ENCODE results near the gene PI16. TPM values are rescaled to one million over a fixed set of nuclear protein-coding genes. Genes with fewer than 3 reads are reported as not detected.

The PI16 gene
- total RNA-seq, 1 experiment from 2014 or later = 0.07 TPM

DNA sequence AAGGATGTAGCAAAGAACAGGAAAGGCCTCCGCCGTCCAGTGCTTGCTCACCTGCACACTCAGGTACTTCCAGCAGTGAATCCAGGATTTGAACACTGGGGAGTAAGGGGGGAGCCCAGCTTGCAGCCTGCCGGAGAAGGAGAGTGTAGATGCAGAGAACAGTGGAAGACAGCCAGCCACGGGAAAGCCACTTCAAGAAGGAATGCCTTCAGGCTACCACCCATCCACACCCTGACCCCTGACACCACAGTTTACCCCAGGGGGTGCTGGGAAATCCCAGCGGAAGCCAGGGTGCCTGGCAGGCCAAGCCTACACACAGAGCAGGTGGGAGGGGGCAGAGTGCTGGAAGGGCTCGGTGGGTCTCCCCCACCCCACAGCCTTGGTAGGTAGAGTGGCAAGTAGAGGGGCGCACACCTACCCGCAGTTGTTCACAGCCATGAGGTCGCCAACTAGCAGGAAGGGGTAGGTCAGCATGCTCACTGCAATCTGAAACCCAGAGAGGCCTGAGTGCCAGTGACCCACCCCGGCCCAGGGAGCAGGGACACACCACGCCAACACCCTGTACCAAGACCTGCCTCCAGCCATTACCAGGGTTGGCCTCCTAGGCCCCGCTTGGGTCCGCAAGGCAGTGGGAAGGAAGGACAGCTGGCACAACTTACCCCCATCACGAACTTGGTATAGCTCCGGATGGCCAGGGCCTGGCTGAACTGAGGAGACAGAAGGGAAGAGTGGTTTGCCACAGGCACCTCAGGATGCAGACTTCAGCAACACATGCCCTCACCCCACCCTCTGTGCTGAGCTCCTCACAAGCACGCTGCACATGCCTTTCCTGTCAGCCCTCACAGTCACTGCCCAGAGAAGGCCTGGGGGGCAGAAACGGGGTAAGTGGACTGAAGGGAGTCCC is 15.7 kb downstream of the PI16 start:
- Histone ChIP-seq H3K27me3 (ENCODE audit: low read length) (no peaks in the 10 kb centered on the region), H3K4me1 (ENCODE audit: low read length) (no peaks in the 10 kb centered on the region), H3K4me2 (ENCODE audit: low read depth, low read length, poor library complexity, severe bottlenecking) (no peak overlapping the region), H4K20me1 (ENCODE audit: insufficient read depth, low read depth, low read length) (no peaks in the 10 kb centered on the region), H3K9ac (ENCODE audit: low read length) (no peak overlapping the region), H3K27ac (ENCODE audit: low read length) (no peak overlapping the region), H3K79me2 (ENCODE audit: low read length) (no peaks in the 10 kb centered on the region), H2AFZ (ENCODE audit: low read length) (no peak overlapping the region), H3K9me2 (replicated peaks; ENCODE audit: insufficient read depth, low read length) (no peaks in the 10 kb centered on the region), H3K4me3 (ENCODE audit: low read length) (no peak overlapping the region), H3K9me3 (ENCODE audit: low read length) (no peaks in the 10 kb centered on the region), H3K36me3 (ENCODE audit: insufficient read depth, low read length) (peaks cover 57% of the 10 kb centered on the region)
- DNase-seq = no peak

DNA sequence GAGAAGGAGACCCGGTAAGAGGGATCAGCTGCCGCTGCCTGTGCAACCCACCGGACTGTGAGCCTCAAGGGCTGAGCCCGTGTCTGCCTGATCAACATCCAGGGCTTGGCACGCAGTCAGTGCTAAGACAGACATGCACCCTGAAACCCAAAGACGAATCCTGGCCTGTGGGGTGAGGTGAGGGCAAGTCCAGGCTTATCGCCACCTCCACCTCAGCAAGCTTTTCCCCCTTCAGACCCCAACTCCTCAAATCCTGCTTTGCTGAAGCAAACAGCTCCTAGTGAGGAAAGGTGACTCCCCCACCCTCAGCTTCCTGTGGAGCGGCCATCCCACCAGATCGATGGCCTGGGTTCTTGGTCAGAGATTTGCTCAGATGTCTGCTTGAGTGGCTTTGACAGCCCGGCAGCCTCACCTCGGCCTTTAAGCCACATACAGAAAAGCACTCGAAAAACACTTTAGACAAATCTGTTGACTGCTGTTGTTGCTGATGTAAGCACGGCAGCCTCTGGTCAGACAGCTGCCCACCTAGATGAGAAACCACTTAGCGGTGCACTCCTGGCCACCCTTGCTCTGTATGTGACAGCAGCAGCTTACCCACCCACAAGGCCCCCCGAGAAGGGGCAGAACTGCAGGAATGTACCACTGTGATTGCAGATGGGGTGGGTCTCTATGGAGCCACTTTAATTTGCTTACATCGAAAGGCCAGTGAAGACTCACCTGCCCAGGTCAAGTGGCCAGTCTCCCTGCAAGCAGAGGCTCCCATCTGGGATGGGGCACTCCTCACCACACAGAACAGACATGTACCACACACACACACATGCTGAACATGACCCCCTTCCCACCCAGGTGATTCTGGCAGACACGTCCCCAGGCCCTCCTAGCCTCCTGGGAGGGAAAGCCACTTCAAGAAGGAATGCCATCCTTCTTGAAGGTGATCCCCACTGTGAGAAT is 16.6 kb downstream of the PI16 start:
- no peaks in the 10 kb centered on the region for H4K20me1 ChIP-seq (ENCODE audit: insufficient read depth, low read depth, low read length)
- no peaks in the 10 kb centered on the region for H3K4me1 ChIP-seq (ENCODE audit: low read length)
- no peak overlapping the region for H3K4me3 ChIP-seq (ENCODE audit: low read length)
- H3K79me2 ChIP-seq (ENCODE audit: low read length) = no peaks in the 10 kb centered on the region
- no peak for DNase-seq
- no peak overlapping the region for H3K27ac ChIP-seq (ENCODE audit: low read length)
- no peaks in the 10 kb centered on the region for H3K27me3 ChIP-seq (ENCODE audit: low read length)
- peaks cover 60% of the 10 kb centered on the region for H3K36me3 ChIP-seq (ENCODE audit: insufficient read depth, low read length)
- H3K9me2 ChIP-seq (replicated peaks; ENCODE audit: insufficient read depth, low read length) = no peaks in the 10 kb centered on the region
- no peaks in the 10 kb centered on the region for H3K9me3 ChIP-seq (ENCODE audit: low read length)
- H3K4me2 ChIP-seq (ENCODE audit: low read depth, low read length, poor library complexity, severe bottlenecking) = no peak overlapping the region
- no peak overlapping the region for H2AFZ ChIP-seq (ENCODE audit: low read length)
- H3K9ac ChIP-seq (ENCODE audit: low read length) = no peak overlapping the region

DNA sequence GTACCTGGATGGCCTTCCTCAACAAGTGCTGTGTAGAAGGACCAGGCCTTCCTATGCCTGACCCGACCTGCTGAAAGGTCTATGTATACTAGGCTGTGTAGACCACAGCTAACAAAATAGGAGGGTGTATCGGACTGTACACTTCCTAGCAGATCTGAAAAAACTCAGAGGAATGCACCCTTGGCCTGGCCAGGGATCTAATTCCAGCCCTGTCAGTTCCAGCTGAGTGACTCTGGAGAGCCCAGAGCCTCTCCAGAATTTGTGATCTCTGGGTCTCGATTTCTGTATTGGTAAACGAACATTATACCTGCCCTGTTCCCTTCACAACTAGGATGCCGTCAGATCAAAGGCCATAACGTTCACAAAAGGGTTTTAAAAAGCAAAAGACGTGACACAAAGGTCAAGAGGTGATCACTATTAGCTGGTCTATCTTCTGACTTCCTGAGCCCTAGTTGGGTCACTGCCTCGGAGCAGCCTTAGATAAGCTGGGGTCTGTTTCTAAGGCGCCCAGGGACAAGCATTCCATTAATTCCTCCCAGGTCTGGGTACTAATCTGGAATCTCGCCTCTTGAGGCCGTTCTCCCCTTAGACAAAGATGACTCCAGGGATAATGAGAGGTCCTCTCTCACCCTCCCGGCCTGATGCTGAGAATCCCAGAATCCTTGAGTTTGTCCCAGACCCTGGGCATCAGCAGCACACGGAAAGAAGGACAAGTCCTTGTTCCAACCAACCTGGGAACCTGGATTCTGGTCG is 17.6 kb downstream of the PI16 start:
- no peaks in the 10 kb centered on the region for H3K9me3 ChIP-seq (ENCODE audit: low read length)
- no peak overlapping the region for H2AFZ ChIP-seq (ENCODE audit: low read length)
- H4K20me1 ChIP-seq (ENCODE audit: insufficient read depth, low read depth, low read length) = peaks cover 4% of the 10 kb centered on the region; the same call in 1 of the 2 replicates
- no peaks in the 10 kb centered on the region for H3K27me3 ChIP-seq (ENCODE audit: low read length)
- no peak overlapping the region for H3K27ac ChIP-seq (ENCODE audit: low read length)
- no peaks in the 10 kb centered on the region for H3K9me2 ChIP-seq (replicated peaks; ENCODE audit: insufficient read depth, low read length)
- H3K4me3 ChIP-seq (ENCODE audit: low read length) = no peak overlapping the region
- no peaks in the 10 kb centered on the region for H3K4me1 ChIP-seq (ENCODE audit: low read length)
- H3K9ac ChIP-seq (ENCODE audit: low read length) = no peak overlapping the region
- H3K36me3 ChIP-seq (ENCODE audit: insufficient read depth, low read length) = peaks cover 70% of the 10 kb centered on the region
- no peak overlapping the region for H3K4me2 ChIP-seq (ENCODE audit: low read depth, low read length, poor library complexity, severe bottlenecking)
- no peak for DNase-seq
- no peaks in the 10 kb centered on the region for H3K79me2 ChIP-seq (ENCODE audit: low read length)

DNA sequence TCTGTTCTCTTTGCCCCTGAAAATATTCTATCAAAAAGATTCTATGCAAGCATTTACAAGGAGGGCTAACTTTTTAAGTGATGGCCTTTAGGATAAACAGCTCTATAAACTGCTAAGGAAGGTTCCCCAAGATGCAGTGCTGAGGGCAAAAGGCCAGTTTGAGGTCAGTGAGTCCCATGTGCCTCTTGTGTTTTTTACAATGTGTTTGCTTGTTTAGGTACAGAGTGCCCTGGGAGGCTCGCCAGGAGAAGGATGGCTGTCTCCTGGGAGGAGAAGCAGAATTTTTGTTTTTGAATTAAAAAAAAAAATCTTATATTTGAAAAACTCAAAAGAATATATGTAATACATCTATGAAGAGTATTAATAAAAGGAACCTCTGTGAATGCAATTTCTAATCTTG is 18.7 kb downstream of the PI16 start:
- H2AFZ ChIP-seq (ENCODE audit: low read length) = no peak overlapping the region
- H3K4me1 ChIP-seq (ENCODE audit: low read length) = no peaks in the 10 kb centered on the region
- peaks cover 68% of the 10 kb centered on the region for H3K36me3 ChIP-seq (ENCODE audit: insufficient read depth, low read length)
- H3K4me2 ChIP-seq (ENCODE audit: low read depth, low read length, poor library complexity, severe bottlenecking) = no peak overlapping the region
- no peak overlapping the region for H3K4me3 ChIP-seq (ENCODE audit: low read length)
- no peaks in the 10 kb centered on the region for H3K27me3 ChIP-seq (ENCODE audit: low read length)
- H3K9me2 ChIP-seq (replicated peaks; ENCODE audit: insufficient read depth, low read length) = no peaks in the 10 kb centered on the region
- DNase-seq = no peak
- no peaks in the 10 kb centered on the region for H3K79me2 ChIP-seq (ENCODE audit: low read length)
- peaks cover 9% of the 10 kb centered on the region for H4K20me1 ChIP-seq (ENCODE audit: insufficient read depth, low read depth, low read length)
- H3K27ac ChIP-seq (ENCODE audit: low read length) = no peak overlapping the region
- no peak overlapping the region for H3K9ac ChIP-seq (ENCODE audit: low read length)
- H3K9me3 ChIP-seq (ENCODE audit: low read length) = no peaks in the 10 kb centered on the region

DNA sequence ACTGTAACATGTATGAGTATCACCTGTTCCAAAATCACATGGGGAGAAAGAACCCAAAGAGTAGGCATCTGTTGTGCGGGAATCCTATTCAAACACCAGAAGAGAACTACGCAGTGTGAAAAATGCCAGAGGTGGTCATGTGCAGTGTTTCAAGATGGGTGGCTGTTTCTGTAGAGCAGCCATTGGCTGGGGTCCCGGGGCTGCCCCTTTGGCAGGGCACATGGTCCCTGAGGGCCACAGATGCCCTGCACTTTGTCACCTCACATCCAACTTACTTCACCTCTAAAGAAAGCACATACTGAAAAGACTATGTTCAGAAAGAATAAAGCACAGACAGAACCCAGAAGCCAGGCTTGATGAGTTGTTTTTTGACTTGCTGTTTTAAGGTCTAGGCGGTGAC is 19.1 kb downstream of the PI16 start:
- peaks cover 9% of the 10 kb centered on the region for H4K20me1 ChIP-seq (ENCODE audit: insufficient read depth, low read depth, low read length)

DNA sequence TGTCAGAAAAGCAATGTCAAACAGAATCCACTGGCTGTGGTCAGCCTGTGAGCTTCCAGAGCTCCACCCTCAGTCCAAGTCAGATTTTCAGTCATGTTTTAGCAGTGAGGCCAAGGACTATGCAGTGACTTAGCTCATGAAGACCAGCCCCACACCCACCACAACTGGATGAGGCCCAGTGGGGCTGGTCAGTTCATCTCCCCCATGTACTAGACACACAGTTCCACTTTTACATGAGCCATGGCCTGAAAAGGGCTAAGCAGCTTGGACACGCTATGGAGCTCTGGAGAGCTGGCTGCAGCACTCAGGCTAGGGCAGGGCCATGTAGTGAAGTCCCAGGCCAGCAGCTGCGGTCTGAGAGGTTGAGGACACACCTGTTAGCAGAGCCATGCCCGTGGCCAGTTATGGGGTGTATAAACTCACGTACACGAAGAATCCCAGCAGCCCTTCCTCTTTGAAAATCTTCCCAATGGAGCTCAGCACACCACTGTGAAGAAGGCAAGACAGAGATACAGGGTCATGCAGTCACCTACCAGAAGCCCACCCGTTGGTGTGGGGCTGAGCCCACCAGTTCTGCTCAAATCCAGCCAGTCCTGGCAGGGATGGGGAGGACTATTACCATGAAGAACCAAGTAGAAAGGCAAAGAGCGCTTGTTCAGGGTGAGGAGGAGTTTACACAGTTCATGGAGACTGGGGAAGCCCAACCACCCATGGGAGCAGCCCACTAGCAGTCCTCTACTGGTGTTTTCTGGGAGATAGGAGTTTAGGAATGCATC is 20.9 kb downstream of the PI16 start:
- H3K9ac ChIP-seq (ENCODE audit: low read length) = no peak overlapping the region
- DNase-seq = no peak

More for the DNA sequence above, 19.1 kb downstream of the PI16 start:
- no peaks in the 10 kb centered on the region for H3K4me1 ChIP-seq (ENCODE audit: low read length)
- peaks cover 65% of the 10 kb centered on the region for H3K36me3 ChIP-seq (ENCODE audit: insufficient read depth, low read length)
- no peaks in the 10 kb centered on the region for H3K79me2 ChIP-seq (ENCODE audit: low read length)
- no peaks in the 10 kb centered on the region for H3K9me3 ChIP-seq (ENCODE audit: low read length)
- no peak overlapping the region for H3K27ac ChIP-seq (ENCODE audit: low read length)
- no peaks in the 10 kb centered on the region for H3K27me3 ChIP-seq (ENCODE audit: low read length)
- H3K9me2 ChIP-seq (replicated peaks; ENCODE audit: insufficient read depth, low read length) = no peaks in the 10 kb centered on the region
- H3K9ac ChIP-seq (ENCODE audit: low read length) = no peak overlapping the region
- H2AFZ ChIP-seq (ENCODE audit: low read length) = no peak overlapping the region
- DNase-seq = no peak
- no peak overlapping the region for H3K4me2 ChIP-seq (ENCODE audit: low read depth, low read length, poor library complexity, severe bottlenecking)
- H3K4me3 ChIP-seq (ENCODE audit: low read length) = no peak overlapping the region

DNA sequence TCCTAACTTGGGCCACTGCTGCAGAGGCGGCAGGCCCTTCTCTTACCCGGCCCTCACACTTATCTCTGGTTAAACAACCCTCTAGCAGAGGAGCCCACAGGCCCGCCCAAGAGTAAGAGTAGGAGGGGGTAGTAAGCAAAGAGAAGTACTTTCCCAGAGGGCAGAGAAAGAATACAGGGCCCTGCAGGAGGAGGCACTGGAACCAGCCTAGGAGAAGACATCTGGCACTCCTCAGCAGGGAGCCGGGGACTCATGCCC is 21.4 kb downstream of the PI16 start:
- Histone ChIP-seq H3K27me3 (ENCODE audit: low read length) (no peaks in the 10 kb centered on the region), H3K9ac (ENCODE audit: low read length) (no peak overlapping the region), H3K79me2 (ENCODE audit: low read length) (peaks cover 20% of the 10 kb centered on the region), H3K4me2 (ENCODE audit: low read depth, low read length, poor library complexity, severe bottlenecking) (no peak overlapping the region), H4K20me1 (ENCODE audit: insufficient read depth, low read depth, low read length) (peaks cover 28% of the 10 kb centered on the region), H3K9me3 (ENCODE audit: low read length) (no peaks in the 10 kb centered on the region), H3K27ac (ENCODE audit: low read length) (no peak overlapping the region), H3K36me3 (ENCODE audit: insufficient read depth, low read length) (peaks cover 53% of the 10 kb centered on the region), H3K4me3 (ENCODE audit: low read length) (no peak overlapping the region), H2AFZ (ENCODE audit: low read length) (no peak overlapping the region), H3K4me1 (ENCODE audit: low read length) (no peaks in the 10 kb centered on the region), H3K9me2 (replicated peaks; ENCODE audit: insufficient read depth, low read length) (no peaks in the 10 kb centered on the region)
- no peak for DNase-seq

More for the DNA sequence above, 20.9 kb downstream of the PI16 start:
- Histone ChIP-seq H3K27ac (ENCODE audit: low read length) (no peak overlapping the region), H3K4me2 (ENCODE audit: low read depth, low read length, poor library complexity, severe bottlenecking) (no peak overlapping the region), H3K9me2 (replicated peaks; ENCODE audit: insufficient read depth, low read length) (no peaks in the 10 kb centered on the region), H3K4me1 (ENCODE audit: low read length) (no peaks in the 10 kb centered on the region), H3K36me3 (ENCODE audit: insufficient read depth, low read length) (peaks cover 53% of the 10 kb centered on the region), H3K9me3 (ENCODE audit: low read length) (no peaks in the 10 kb centered on the region), H3K79me2 (ENCODE audit: low read length) (peaks cover 15% of the 10 kb centered on the region), H2AFZ (ENCODE audit: low read length) (no peak overlapping the region), H3K27me3 (ENCODE audit: low read length) (no peaks in the 10 kb centered on the region), H3K4me3 (ENCODE audit: low read length) (no peak overlapping the region), H4K20me1 (ENCODE audit: insufficient read depth, low read depth, low read length) (peaks cover 24% of the 10 kb centered on the region)

Data from Karpas-422 (cell line).